Measurements from ENCODE around the gene HSFX4.
"Not testable (repeated sequence)": the region's sequence is repeated elsewhere in the genome, so short reads cannot be mapped to it uniquely, and the experiment has no call there.

DNA sequence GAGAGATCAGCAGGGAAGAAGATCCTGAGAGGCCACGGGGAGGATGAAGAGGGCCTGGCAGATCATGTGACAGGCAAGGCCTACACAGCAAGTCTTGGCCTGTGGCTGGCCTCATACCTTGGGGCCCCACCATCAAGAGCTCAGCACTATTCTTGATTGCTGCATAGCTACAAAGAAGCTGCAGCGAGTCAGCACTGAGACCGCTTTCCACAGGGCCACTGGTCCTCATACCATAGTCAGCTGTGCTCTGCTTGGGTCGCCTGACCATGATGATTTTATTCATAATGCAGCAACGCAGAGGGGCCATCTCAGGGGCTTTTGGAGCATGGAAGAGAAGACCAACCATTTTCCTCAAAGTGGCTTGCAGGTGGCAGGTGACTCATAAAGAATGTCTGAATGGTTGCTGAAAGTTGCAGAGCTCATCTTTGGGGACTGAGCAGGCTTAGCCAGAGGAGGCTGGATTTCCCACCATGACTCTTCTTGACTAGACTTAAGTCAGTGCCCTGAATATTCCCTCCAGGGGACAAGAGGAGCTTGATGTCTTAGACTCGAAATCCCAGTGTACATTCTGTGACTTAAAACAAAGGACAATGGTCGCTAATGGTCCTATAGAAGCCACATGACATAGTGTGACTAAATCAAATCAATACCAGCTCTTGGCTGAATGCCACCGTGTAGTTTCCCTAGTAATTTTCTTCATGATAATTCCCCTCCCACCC lies 2.0 kb upstream of the HSFX4 start:
- TF ChIP-seq, protein P1, sequence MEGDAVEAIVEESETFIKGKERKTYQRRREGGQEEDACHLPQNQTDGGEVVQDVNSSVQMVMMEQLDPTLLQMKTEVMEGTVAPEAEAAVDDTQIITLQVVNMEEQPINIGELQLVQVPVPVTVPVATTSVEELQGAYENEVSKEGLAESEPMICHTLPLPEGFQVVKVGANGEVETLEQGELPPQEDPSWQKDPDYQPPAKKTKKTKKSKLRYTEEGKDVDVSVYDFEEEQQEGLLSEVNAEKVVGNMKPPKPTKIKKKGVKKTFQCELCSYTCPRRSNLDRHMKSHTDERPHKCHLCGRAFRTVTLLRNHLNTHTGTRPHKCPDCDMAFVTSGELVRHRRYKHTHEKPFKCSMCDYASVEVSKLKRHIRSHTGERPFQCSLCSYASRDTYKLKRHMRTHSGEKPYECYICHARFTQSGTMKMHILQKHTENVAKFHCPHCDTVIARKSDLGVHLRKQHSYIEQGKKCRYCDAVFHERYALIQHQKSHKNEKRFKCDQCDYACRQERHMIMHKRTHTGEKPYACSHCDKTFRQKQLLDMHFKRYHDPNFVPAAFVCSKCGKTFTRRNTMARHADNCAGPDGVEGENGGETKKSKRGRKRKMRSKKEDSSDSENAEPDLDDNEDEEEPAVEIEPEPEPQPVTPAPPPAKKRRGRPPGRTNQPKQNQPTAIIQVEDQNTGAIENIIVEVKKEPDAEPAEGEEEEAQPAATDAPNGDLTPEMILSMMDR (IDR thresholded peaks at IDR 0.05; ENCODE audit: extremely low read depth in 1 of 2, insufficient read depth in 1 of 2, low read depth in 1 of 2, low read length in 2 of 2), result not testable (repeated sequence)
- not testable (repeated sequence) for TF ChIP-seq POLR2A (IDR thresholded peaks at IDR 0.05; ENCODE audit: low read depth, low read length); POLR2AphosphoS5 (IDR thresholded peaks at IDR 0.05; ENCODE audit: insufficient read depth, low read depth, low read length); EZH2 (IDR thresholded peaks at IDR 0.05; ENCODE audit: borderline replicate concordance, low read depth, low read length, severe bottlenecking); MYC (IDR thresholded peaks at IDR 0.05; ENCODE audit: low read depth, low read length); FOS (IDR thresholded peaks at IDR 0.05; ENCODE audit: borderline replicate concordance, insufficient read depth, low read length); JUN (IDR thresholded peaks at IDR 0.05; ENCODE audit: borderline replicate concordance, insufficient read depth, insufficient read length, low read depth); GATA2 (IDR thresholded peaks at IDR 0.05; ENCODE audit: insufficient read depth, insufficient read length, low read depth, low read length)
- TF ChIP-seq, protein P2, sequence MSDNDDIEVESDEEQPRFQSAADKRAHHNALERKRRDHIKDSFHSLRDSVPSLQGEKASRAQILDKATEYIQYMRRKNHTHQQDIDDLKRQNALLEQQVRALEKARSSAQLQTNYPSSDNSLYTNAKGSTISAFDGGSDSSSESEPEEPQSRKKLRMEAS (IDR thresholded peaks at IDR 0.05; ENCODE audit: insufficient read depth, insufficient read length), result not testable (repeated sequence)

Measured in endothelial cell of umbilical vein (primary cell).